ENCODE data around the gene GRHL1. TPM values are rescaled to one million over a fixed set of nuclear protein-coding genes. Genes with fewer than 3 reads are reported as not detected.

GRHL1 gene
- total RNA-seq, 6 experiments from 2014 or later = 0.46 to 0.76 (median 0.59) TPM

DNA sequence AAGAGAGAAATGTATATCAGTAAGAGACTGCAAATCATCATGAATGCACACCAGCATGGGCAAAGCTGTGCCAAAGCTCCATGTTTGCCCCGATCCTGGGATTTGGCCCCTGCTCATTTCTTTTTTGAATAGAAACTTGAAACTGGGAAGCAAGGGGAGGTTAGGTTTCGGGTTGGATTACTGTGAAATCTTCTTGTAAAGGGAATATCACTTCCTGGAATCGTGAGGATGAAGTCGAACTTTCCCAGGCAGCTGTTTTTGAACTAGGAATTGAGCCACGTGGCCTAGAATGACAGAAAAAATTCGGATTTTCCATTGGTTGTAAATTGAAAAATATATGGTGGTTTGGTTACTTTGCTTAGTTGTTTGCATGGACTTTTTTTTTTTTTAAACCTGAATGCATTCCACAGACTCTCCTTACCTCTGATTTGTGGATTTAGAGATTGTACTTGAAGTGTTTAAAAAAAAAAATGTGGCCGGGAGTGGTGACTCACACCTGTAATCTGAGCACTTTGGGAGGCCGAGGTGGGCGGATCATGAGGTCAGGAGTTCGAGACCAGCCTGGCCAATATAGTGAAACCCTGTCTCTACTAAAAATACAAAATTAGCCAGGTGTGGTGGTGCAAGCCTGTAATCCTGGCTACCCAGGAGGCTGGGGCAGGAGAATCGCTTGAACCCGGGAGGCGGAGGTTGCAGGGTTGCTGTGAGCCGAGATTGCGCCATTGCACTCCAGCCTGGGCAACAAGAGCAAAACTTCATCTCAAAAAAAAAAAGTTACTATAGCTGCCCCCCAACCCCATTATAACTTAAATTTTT lies 32.1 kb downstream of the GRHL1 start:
- H3K4me3 Mint-ChIP-seq = peak overlapping the region; percentile 67
- H3K36me3 Mint-ChIP-seq (ENCODE audit: low read depth) = no peaks in the 10 kb centered on the region
- H3K4me1 Mint-ChIP-seq (ENCODE audit: low read depth) = peaks cover 73% of the 10 kb centered on the region
- TF ChIP-seq, protein P1, sequence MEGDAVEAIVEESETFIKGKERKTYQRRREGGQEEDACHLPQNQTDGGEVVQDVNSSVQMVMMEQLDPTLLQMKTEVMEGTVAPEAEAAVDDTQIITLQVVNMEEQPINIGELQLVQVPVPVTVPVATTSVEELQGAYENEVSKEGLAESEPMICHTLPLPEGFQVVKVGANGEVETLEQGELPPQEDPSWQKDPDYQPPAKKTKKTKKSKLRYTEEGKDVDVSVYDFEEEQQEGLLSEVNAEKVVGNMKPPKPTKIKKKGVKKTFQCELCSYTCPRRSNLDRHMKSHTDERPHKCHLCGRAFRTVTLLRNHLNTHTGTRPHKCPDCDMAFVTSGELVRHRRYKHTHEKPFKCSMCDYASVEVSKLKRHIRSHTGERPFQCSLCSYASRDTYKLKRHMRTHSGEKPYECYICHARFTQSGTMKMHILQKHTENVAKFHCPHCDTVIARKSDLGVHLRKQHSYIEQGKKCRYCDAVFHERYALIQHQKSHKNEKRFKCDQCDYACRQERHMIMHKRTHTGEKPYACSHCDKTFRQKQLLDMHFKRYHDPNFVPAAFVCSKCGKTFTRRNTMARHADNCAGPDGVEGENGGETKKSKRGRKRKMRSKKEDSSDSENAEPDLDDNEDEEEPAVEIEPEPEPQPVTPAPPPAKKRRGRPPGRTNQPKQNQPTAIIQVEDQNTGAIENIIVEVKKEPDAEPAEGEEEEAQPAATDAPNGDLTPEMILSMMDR (IDR thresholded peaks at IDR 0.05) = no peak
- no peaks in the 10 kb centered on the region for H3K9me3 Mint-ChIP-seq
- peak overlapping the region; percentile 89 for H3K27ac Mint-ChIP-seq
- peaks cover 3% of the 10 kb centered on the region; the same call in 1 of the 2 replicates for H3K27me3 Mint-ChIP-seq (ENCODE audit: insufficient read depth)
- peak; percentile 46 for DNase-seq

GRCh38 chr2:9984217-9984739 lies 32.8 kb downstream of the GRHL1 start:
- H3K9me3 Mint-ChIP-seq = no peaks in the 10 kb centered on the region
- peak overlapping the region; percentile 89 for H3K27ac Mint-ChIP-seq
- peaks cover 73% of the 10 kb centered on the region for H3K4me1 Mint-ChIP-seq (ENCODE audit: low read depth)

GRCh38 chr2:9984871-9985480 lies 33.5 kb downstream of the GRHL1 start:
- H3K4me3 Mint-ChIP-seq = peak overlapping the region; percentile 67
- peaks cover 3% of the 10 kb centered on the region; the same call in 1 of the 2 replicates for H3K27me3 Mint-ChIP-seq (ENCODE audit: insufficient read depth)
- H3K9me3 Mint-ChIP-seq = no peaks in the 10 kb centered on the region
- peaks cover 66% of the 10 kb centered on the region for H3K4me1 Mint-ChIP-seq (ENCODE audit: low read depth)
- DNase-seq = peak; percentile 75
- no peaks in the 10 kb centered on the region for H3K36me3 Mint-ChIP-seq (ENCODE audit: low read depth)
- TF ChIP-seq, protein P1 (IDR thresholded peaks at IDR 0.05) = no peak
- H3K27ac Mint-ChIP-seq = peak overlapping the region; percentile 89

More at GRCh38 chr2:9984217-9984739, 32.8 kb downstream of the GRHL1 start:
- DNase-seq = peak; percentile 45
- H3K36me3 Mint-ChIP-seq (ENCODE audit: low read depth) = no peaks in the 10 kb centered on the region
- peak overlapping the region; percentile 67 for H3K4me3 Mint-ChIP-seq
- TF ChIP-seq, protein P1 (IDR thresholded peaks at IDR 0.05) = peak; percentile 93
- H3K27me3 Mint-ChIP-seq (ENCODE audit: insufficient read depth) = peaks cover 3% of the 10 kb centered on the region; the same call in 1 of the 2 replicates

DNA sequence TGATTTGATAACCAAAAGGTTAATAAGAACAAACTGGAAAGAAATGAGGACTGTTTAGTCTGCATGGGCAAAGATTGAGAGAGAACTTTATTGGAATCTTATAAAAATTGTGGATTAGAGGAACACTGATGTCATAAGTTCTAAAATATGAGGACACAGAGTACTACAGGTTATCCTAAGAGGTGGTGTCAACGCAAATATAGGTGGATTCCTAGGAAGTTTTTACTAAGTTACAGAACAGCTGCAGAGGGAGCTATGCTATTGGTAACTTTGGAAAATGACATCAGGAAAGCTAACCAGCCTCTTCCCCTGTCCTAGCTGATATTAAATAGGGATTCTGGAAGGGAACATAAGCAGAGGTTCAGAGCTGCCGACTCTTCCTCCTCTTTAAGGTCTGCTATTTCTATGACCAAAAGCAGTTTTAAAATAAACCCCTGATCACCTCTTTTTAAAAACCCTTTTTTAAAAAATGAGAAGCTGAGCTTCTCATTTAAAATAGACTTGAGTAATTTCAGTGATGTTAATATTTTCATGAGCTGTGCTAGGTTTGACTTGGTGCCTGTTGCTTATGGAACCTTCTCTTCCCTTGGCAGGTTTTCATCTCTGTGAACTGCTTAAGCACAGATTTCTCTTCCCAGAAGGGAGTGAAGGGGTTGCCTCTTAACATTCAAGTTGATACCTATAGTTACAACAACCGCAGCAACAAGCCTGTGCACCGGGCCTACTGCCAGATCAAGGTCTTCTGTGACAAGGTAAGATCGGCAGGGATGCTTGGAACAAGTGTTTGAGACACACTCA lies 34.2 kb downstream of the GRHL1 start:
- TF ChIP-seq, protein P1 (IDR thresholded peaks at IDR 0.05) = no peak
- Mint-ChIP-seq H3K27ac (peak overlapping the region; percentile 89), H3K9me3 (no peaks in the 10 kb centered on the region), H3K27me3 (ENCODE audit: insufficient read depth) (peaks cover 3% of the 10 kb centered on the region; the same call in 1 of the 2 replicates), H3K36me3 (ENCODE audit: low read depth) (no peaks in the 10 kb centered on the region), H3K4me3 (peak overlapping the region; percentile 67; the same call in 1 of the 2 replicates), H3K4me1 (ENCODE audit: low read depth) (peaks cover 62% of the 10 kb centered on the region)
- DNase-seq = no peak

GRCh38 chr2:9988320-9988719 lies 36.8 kb downstream of the GRHL1 start:
- Mint-ChIP-seq H3K27me3 (ENCODE audit: insufficient read depth) (peaks cover 2% of the 10 kb centered on the region; the same call in 1 of the 2 replicates), H3K27ac (no peak overlapping the region), H3K36me3 (ENCODE audit: low read depth) (no peaks in the 10 kb centered on the region), H3K4me3 (no peak overlapping the region), H3K4me1 (ENCODE audit: low read depth) (peaks cover 55% of the 10 kb centered on the region), H3K9me3 (no peaks in the 10 kb centered on the region)
- no peak for DNase-seq
- TF ChIP-seq, protein P1 (IDR thresholded peaks at IDR 0.05) = no peak

Measured in HFFc6 (cell line).